ENCODE data around the gene SPEF1. TPM values are rescaled to one million over a fixed set of nuclear protein-coding genes. Genes with fewer than 3 reads are reported as not detected.

SPEF1 gene
- total RNA-seq, 4 donors from 2014 or later: 1.3 TPM; not detected in 3

DNA sequence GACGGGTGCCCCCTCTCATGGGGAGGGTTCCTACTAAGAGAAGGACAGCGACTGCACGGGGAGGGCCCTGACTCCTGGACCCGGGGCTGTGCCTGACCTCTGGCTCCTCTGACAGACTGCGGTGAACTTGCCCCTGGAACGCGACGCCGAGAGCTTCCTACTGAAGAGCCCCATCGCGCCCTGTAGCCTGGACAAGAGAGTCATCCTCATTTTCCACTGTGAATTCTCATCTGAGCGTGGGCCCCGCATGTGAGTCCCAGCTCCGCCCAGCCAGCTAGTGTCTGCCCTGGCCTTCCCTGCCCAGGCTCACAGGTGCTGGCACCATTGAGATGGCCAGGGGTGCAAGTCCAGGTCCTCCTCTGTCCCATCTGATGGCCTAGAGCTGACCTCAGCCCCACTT, 22.0 kb upstream of the SPEF1 start:
- TF ChIP-seq, protein P1, sequence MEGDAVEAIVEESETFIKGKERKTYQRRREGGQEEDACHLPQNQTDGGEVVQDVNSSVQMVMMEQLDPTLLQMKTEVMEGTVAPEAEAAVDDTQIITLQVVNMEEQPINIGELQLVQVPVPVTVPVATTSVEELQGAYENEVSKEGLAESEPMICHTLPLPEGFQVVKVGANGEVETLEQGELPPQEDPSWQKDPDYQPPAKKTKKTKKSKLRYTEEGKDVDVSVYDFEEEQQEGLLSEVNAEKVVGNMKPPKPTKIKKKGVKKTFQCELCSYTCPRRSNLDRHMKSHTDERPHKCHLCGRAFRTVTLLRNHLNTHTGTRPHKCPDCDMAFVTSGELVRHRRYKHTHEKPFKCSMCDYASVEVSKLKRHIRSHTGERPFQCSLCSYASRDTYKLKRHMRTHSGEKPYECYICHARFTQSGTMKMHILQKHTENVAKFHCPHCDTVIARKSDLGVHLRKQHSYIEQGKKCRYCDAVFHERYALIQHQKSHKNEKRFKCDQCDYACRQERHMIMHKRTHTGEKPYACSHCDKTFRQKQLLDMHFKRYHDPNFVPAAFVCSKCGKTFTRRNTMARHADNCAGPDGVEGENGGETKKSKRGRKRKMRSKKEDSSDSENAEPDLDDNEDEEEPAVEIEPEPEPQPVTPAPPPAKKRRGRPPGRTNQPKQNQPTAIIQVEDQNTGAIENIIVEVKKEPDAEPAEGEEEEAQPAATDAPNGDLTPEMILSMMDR (IDR thresholded peaks at IDR 0.05; ENCODE audit: low read depth): no peak

DNA sequence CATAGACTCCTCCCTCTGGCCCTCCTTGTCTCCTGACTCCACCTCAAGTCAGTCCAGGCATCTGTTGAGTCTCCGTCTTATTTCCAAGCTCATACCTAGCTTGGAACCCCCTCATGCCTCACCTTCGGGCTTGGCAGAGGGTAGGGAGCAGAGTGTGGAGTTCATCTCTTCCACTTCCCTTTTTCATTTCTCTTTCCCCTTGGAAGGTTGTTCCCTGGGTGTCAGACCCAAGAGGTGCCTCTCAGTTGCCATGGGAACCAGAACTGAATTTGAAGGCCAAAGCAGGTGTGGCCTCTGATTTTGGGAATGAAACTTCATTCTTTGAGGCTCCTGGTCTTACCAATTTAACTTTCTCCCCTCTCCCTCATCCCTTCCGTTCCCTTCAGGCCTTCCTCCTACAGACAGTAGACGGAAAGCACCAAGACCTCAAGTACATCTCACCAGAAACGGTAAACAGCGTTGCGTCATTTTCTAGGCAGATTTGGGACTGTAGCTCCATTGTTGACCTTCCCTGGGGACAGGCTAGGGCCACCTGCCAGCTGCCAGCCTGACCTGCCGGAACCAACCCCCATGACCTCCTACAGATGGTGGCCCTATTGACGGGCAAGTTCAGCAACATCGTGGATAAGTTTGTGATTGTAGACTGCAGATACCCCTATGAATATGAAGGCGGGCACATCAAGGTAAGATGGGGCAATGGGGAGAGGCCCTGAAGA, 21.4 kb upstream of the SPEF1 start:
- TF ChIP-seq, protein P1 (IDR thresholded peaks at IDR 0.05; ENCODE audit: low read depth): no peak

DNA sequence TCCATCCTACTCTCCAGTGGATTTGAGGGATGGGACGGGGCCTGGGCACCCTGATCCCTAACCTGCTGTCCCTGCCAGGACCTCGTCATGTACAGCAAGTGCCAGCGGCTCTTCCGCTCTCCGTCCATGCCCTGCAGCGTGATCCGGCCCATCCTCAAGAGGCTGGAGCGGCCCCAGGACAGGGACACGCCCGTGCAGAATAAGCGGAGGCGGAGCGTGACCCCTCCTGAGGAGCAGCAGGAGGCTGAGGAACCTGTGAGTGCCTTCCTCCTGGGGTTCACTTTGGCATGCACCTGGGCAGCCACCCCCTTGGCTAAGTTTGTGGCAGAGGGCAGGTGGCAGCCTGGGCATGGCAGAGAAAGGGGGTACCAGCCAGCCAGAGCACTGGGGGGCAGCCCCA, 20.6 kb upstream of the SPEF1 start:
- TF ChIP-seq, protein P1 (IDR thresholded peaks at IDR 0.05; ENCODE audit: low read depth): no peak

DNA sequence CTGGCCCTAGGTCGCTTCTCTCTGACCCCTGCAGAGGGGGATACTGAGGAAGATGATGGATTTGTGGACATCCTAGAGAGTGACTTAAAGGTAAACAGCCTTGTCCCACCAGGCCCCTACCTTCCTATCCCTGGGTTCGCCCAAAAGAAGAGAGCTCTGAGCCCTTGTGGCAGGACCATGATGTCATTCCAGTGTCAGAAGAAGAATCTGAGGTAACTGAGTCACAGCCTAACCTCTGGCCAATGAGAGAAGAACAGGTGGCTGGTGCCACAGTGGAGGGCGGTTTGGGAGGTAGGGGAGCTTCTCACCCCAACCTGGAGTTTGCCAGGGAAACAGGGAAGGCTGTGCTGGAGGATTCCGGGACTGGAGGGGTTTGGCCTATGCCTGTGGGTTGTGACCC, 20.1 kb upstream of the SPEF1 start:
- TF ChIP-seq, protein P1 (IDR thresholded peaks at IDR 0.05; ENCODE audit: low read depth): no peak

DNA sequence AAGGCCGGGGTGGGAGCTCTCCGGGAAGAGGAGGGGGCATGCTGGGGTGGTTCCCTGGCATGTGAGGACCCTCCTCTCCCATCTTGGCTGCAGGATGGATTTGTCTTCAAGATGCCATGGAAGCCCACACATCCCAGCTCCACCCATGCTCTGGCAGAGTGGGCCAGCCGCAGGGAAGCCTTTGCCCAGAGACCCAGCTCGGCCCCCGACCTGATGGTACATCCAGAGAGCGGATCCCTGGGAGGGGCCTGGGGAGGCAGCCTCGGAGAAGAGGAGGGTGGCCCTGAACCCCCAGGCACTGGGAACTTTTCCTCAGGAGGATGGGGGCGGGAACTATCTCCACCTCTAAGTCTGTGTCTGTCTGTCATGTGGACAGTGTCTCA, 19.6 kb upstream of the SPEF1 start:
- TF ChIP-seq, protein P1 (IDR thresholded peaks at IDR 0.05; ENCODE audit: low read depth): no peak

DNA sequence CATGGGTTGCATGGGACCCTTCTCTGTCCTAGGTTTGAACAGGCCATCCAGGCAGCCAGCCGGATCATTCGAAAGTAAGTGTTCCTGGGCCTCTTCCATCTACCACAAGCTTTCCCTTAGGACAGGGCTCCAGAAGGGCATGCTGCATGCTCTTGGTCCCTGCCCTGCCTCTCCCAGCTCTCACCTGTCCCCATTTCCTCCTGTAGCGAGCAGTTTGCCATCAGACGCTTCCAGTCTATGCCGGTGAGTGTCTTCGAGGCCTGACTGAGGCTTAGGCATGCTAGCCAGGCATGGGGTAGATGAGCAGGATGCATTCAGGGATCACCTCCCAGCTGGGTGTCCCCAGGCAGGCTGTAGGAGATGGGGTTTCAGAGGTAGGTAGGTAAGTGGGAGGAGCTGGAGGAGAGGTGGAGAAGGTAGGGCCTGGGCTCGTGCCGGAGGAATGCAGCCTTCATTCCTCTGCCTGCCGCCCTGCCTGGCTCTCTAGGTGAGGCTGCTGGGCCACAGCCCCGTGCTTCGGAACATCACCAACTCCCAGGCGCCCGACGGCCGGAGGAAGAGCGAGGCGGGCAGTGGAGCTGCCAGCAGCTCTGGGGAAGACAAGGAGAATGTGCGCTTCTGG, 19.1 kb upstream of the SPEF1 start:
- TF ChIP-seq, protein P1 (IDR thresholded peaks at IDR 0.05; ENCODE audit: low read depth): no peak

DNA sequence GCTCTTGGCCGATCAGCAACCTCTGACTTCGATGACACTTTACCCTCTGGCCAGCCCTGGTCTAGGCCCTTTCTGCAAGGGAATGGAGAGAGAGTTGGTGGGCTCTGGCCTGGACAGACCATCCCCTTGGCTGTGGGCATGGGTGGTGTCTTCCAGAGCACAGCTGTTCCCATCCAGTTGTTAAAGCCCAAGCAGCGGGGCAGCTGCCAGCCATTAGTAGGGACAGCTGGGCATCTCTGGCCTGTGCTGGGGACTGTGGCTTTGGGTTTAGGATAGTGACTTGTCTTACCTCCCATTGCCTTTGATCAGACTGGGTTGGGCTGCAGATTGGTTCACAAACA, 17.6 kb upstream of the SPEF1 start:
- TF ChIP-seq, protein P1 (IDR thresholded peaks at IDR 0.05; ENCODE audit: low read depth): no peak

Data from subcutaneous adipose tissue (tissue), 4 donors.